ENCODE data around the gene CXCL3. TPM values are rescaled to one million over a fixed set of nuclear protein-coding genes. Genes with fewer than 3 reads are reported as not detected.

CXCL3 gene
- total and polyA plus RNA-seq, 9 of the 15 experiments (the other 6 are each of a cell fraction or from before 2014, with no cell fraction given) = 2.3 to 8.9 (median 6.1) TPM

DNA sequence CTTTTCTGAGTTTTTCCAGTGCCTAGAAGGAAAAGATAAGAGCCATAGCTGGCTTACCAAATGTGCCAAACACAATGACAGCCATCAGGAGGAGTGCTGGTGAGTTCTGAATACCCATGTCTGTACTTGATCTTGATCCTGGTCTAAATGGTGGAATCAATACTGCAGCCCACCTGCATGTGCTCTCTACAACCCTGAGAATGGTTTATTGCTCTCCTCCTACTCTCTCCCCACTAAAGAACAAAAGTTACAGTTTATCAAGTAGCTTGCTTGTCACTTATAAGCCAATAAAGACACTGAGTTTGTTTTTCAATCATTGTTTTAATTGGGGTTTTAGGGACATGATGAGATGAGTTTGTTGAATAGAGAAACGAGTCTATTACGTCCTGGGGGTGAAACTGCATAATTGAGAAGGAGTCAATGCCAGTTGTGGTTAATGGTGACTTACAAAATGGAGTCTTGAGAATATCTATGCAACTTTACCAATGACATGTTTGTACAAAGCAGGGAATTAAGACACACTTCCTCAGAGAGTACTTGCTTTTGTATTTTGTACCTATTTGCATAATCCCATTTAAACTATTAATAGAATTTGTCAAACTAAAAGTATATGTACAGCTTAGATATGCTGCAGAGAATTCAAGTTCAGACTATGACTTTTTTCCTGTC is 20.8 kb upstream of the CXCL3 start (continued):
- no peak for TF ChIP-seq EHMT2 (IDR thresholded peaks at IDR 0.05)
- no peak for TF ChIP-seq RUNX1 (IDR thresholded peaks at IDR 0.05; ENCODE audit: low read depth)
- peak; percentile 72 for TF ChIP-seq GTF2A2 (tag; IDR thresholded peaks at IDR 0.05)
- TF ChIP-seq KDM1A (IDR thresholded peaks at IDR 0.05) = no peak
- TF ChIP-seq, protein P1, sequence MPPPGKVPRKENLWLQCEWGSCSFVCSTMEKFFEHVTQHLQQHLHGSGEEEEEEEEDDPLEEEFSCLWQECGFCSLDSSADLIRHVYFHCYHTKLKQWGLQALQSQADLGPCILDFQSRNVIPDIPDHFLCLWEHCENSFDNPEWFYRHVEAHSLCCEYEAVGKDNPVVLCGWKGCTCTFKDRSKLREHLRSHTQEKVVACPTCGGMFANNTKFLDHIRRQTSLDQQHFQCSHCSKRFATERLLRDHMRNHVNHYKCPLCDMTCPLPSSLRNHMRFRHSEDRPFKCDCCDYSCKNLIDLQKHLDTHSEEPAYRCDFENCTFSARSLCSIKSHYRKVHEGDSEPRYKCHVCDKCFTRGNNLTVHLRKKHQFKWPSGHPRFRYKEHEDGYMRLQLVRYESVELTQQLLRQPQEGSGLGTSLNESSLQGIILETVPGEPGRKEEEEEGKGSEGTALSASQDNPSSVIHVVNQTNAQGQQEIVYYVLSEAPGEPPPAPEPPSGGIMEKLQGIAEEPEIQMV (tag; conservative IDR thresholded peaks at IDR 0.05; ENCODE audit: low read depth) = no peak
- TF ChIP-seq CAMTA2 (CRISPR knock-in tag; conservative IDR thresholded peaks at IDR 0.05) = no peak
- TF ChIP-seq, protein P2, sequence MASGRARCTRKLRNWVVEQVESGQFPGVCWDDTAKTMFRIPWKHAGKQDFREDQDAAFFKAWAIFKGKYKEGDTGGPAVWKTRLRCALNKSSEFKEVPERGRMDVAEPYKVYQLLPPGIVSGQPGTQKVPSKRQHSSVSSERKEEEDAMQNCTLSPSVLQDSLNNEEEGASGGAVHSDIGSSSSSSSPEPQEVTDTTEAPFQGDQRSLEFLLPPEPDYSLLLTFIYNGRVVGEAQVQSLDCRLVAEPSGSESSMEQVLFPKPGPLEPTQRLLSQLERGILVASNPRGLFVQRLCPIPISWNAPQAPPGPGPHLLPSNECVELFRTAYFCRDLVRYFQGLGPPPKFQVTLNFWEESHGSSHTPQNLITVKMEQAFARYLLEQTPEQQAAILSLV (tag; IDR thresholded peaks at IDR 0.05) = no peak
- TF ChIP-seq, protein P3, sequence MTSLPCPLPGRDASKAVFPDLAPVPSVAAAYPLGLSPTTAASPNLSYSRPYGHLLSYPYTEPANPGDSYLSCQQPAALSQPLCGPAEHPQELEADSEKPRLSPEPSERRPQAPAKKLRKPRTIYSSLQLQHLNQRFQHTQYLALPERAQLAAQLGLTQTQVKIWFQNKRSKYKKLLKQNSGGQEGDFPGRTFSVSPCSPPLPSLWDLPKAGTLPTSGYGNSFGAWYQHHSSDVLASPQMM (CRISPR knock-in tag; IDR thresholded peaks at IDR 0.05) = no peak
- no peak for TF ChIP-seq PHB2 (IDR thresholded peaks at IDR 0.05; ENCODE audit: low read depth)
- no peak for TF ChIP-seq ZC3H8 (IDR thresholded peaks at IDR 0.05)
- TF ChIP-seq, protein P4, sequence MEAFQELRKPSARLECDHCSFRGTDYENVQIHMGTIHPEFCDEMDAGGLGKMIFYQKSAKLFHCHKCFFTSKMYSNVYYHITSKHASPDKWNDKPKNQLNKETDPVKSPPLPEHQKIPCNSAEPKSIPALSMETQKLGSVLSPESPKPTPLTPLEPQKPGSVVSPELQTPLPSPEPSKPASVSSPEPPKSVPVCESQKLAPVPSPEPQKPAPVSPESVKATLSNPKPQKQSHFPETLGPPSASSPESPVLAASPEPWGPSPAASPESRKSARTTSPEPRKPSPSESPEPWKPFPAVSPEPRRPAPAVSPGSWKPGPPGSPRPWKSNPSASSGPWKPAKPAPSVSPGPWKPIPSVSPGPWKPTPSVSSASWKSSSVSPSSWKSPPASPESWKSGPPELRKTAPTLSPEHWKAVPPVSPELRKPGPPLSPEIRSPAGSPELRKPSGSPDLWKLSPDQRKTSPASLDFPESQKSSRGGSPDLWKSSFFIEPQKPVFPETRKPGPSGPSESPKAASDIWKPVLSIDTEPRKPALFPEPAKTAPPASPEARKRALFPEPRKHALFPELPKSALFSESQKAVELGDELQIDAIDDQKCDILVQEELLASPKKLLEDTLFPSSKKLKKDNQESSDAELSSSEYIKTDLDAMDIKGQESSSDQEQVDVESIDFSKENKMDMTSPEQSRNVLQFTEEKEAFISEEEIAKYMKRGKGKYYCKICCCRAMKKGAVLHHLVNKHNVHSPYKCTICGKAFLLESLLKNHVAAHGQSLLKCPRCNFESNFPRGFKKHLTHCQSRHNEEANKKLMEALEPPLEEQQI (IDR thresholded peaks at IDR 0.05) = no peak
- TF ChIP-seq, protein P5, sequence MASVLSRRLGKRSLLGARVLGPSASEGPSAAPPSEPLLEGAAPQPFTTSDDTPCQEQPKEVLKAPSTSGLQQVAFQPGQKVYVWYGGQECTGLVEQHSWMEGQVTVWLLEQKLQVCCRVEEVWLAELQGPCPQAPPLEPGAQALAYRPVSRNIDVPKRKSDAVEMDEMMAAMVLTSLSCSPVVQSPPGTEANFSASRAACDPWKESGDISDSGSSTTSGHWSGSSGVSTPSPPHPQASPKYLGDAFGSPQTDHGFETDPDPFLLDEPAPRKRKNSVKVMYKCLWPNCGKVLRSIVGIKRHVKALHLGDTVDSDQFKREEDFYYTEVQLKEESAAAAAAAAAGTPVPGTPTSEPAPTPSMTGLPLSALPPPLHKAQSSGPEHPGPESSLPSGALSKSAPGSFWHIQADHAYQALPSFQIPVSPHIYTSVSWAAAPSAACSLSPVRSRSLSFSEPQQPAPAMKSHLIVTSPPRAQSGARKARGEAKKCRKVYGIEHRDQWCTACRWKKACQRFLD (CRISPR knock-in tag; IDR thresholded peaks at IDR 0.05) = 0 out of 2 replicates have a peak, but pooled peaks have one; percentile 86
- no peak for TF ChIP-seq MAFF (IDR thresholded peaks at IDR 0.05; ENCODE audit: low read length)
- no peak for TF ChIP-seq RBFOX2 (IDR thresholded peaks at IDR 0.05; ENCODE audit: low read depth, low read length)
- no peak for TF ChIP-seq NFATC3 (IDR thresholded peaks at IDR 0.05)
- no peak for TF ChIP-seq CHD4 (IDR thresholded peaks at IDR 0.05; ENCODE audit: insufficient read depth, insufficient replicate concordance, low read depth, low read length, poor library complexity, severe bottlenecking)
- TF ChIP-seq, protein P6, sequence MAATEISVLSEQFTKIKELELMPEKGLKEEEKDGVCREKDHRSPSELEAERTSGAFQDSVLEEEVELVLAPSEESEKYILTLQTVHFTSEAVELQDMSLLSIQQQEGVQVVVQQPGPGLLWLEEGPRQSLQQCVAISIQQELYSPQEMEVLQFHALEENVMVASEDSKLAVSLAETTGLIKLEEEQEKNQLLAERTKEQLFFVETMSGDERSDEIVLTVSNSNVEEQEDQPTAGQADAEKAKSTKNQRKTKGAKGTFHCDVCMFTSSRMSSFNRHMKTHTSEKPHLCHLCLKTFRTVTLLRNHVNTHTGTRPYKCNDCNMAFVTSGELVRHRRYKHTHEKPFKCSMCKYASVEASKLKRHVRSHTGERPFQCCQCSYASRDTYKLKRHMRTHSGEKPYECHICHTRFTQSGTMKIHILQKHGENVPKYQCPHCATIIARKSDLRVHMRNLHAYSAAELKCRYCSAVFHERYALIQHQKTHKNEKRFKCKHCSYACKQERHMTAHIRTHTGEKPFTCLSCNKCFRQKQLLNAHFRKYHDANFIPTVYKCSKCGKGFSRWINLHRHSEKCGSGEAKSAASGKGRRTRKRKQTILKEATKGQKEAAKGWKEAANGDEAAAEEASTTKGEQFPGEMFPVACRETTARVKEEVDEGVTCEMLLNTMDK (IDR thresholded peaks at IDR 0.05; ENCODE audit: borderline replicate concordance, insufficient read depth, low read depth, low read length, poor library complexity, severe bottlenecking) = no peak
- no peak for TF ChIP-seq MAFK (IDR thresholded peaks at IDR 0.05; ENCODE audit: low read length)
- no peak for TF ChIP-seq CCNT2 (IDR thresholded peaks at IDR 0.05; ENCODE audit: borderline replicate concordance, extremely low read depth, insufficient read length, low read depth, low read length)
- no peak for TF ChIP-seq ARNT (IDR thresholded peaks at IDR 0.05)

Measured in K562 (cell line).